ENCODE measurements around the gene TRIAP1.
A peak's percentile ranks its signal among the peaks of the same experiment; 100 is the strongest.
"Not testable (repeated sequence)": the region's sequence is repeated elsewhere in the genome, so short reads cannot be mapped to it uniquely, and the experiment has no call there.

Gene TRIAP1

GRCh38 chr12:120453977-120454376, 7.8 kb upstream of the TRIAP1 start:
- no peak overlapping the region for H3K4me3 Mint-ChIP-seq
- peak; percentile 60 for ATAC-seq
- no peaks in the 10 kb centered on the region for H3K9me3 Mint-ChIP-seq
- peaks cover 25% of the 10 kb centered on the region for H3K36me3 Mint-ChIP-seq
- H3K4me1 Mint-ChIP-seq: peaks cover 14% of the 10 kb centered on the region
- H3K27me3 Mint-ChIP-seq: no peaks in the 10 kb centered on the region
- peak overlapping the region; percentile 19 for H3K27ac Mint-ChIP-seq

- Mint-ChIP-seq H3K27ac (peak overlapping the region; percentile 19), H3K4me1 (peaks cover 17% of the 10 kb centered on the region), H3K9me3 (no peaks in the 10 kb centered on the region), H3K4me3 (no peak overlapping the region), H3K27me3 (no peaks in the 10 kb centered on the region), H3K36me3 (peaks cover 24% of the 10 kb centered on the region)
- no peak for ATAC-seq
These were observed 7.0 kb upstream of the TRIAP1 start for GRCh38 chr12:120453060-120453750.

- H3K4me1 Mint-ChIP-seq: peaks cover 24% of the 10 kb centered on the region
- not testable (repeated sequence) for H3K4me3 Mint-ChIP-seq, H3K9me3 Mint-ChIP-seq, H3K27ac Mint-ChIP-seq, H3K27me3 Mint-ChIP-seq, ATAC-seq
- peaks cover 24% of the 10 kb centered on the region for H3K36me3 Mint-ChIP-seq
These were observed 6.3 kb upstream of the TRIAP1 start for GRCh38 chr12:120452524-120452923.

- H3K36me3 Mint-ChIP-seq: no peaks in the 10 kb centered on the region
- H3K27ac Mint-ChIP-seq: peak overlapping the region; percentile 92
- H3K4me1 Mint-ChIP-seq: peaks cover 30% of the 10 kb centered on the region
- no peak for ATAC-seq
- H3K9me3 Mint-ChIP-seq: no peaks in the 10 kb centered on the region
- peak overlapping the region; percentile 86 for H3K4me3 Mint-ChIP-seq
- H3K27me3 Mint-ChIP-seq: no peaks in the 10 kb centered on the region
These were observed 1.8 kb upstream of the TRIAP1 start for GRCh38 chr12:120447992-120448391.

- peak overlapping the region; percentile 86 for H3K4me3 Mint-ChIP-seq
- H3K27ac Mint-ChIP-seq: peak overlapping the region; percentile 92
- not testable (repeated sequence) for H3K9me3 Mint-ChIP-seq, ATAC-seq, H3K36me3 Mint-ChIP-seq, H3K27me3 Mint-ChIP-seq
- H3K4me1 Mint-ChIP-seq: peaks cover 30% of the 10 kb centered on the region
These were observed 627 bp upstream of the TRIAP1 start for GRCh38 chr12:120446844-120447178.

GRCh38 chr12:120444676-120445075, 1.5 kb downstream of the TRIAP1 start:
- no peaks in the 10 kb centered on the region for H3K9me3 Mint-ChIP-seq
- H3K27ac Mint-ChIP-seq: peak overlapping the region; percentile 92
- ATAC-seq: no peak
- no peaks in the 10 kb centered on the region for H3K36me3 Mint-ChIP-seq
- peak overlapping the region; percentile 86 for H3K4me3 Mint-ChIP-seq
- peaks cover 39% of the 10 kb centered on the region for H3K4me1 Mint-ChIP-seq
- no peaks in the 10 kb centered on the region for H3K27me3 Mint-ChIP-seq

- Mint-ChIP-seq H3K9me3 (no peaks in the 10 kb centered on the region), H3K4me1 (peaks cover 26% of the 10 kb centered on the region), H3K4me3 (peak overlapping the region; percentile 48), H3K36me3 (peaks cover 8% of the 10 kb centered on the region), H3K27ac (no peak overlapping the region), H3K27me3 (no peaks in the 10 kb centered on the region)
- ATAC-seq: peak; percentile 61
These were observed 6.4 kb downstream of the TRIAP1 start for GRCh38 chr12:120439646-120440247.

GRCh38 chr12:120438495-120439198, 7.5 kb downstream of the TRIAP1 start:
- peak overlapping the region; percentile 95 for H3K4me3 Mint-ChIP-seq
- peak; percentile 1 for ATAC-seq
- H3K4me1 Mint-ChIP-seq: peaks cover 25% of the 10 kb centered on the region
- H3K27ac Mint-ChIP-seq: peak overlapping the region; percentile 86
- no peaks in the 10 kb centered on the region for H3K27me3 Mint-ChIP-seq
- no peaks in the 10 kb centered on the region for H3K9me3 Mint-ChIP-seq
- peaks cover 8% of the 10 kb centered on the region for H3K36me3 Mint-ChIP-seq

- Mint-ChIP-seq H3K4me3 (peak within 1 kb of the TSS; percentile 95), H3K9me3 (no peaks in the 10 kb centered on the region), H3K27ac (peak within 1 kb of the TSS; percentile 86), H3K4me1 (peaks cover 28% of the 10 kb centered on the region), H3K27me3 (no peaks in the 10 kb centered on the region), H3K36me3 (peaks cover 8% of the 10 kb centered on the region)
- peak; percentile 99 for ATAC-seq
These were observed 8.3 kb downstream of the TRIAP1 start, which contains the start of gene COX6A1 for GRCh38 chr12:120437735-120438494. Gene COX6A1, plus strand, starts transcription at chr12:120438113. Its CDS starts 14 bp downstream, at chr12:120438127.

GRCh38 chr12:120432772-120433525, 13.2 kb downstream of the TRIAP1 start:
- no peaks in the 10 kb centered on the region for H3K9me3 Mint-ChIP-seq
- no peak for ATAC-seq
- H3K36me3 Mint-ChIP-seq: peaks cover under 1% of the 10 kb centered on the region
- H3K4me3 Mint-ChIP-seq: no peak overlapping the region
- H3K4me1 Mint-ChIP-seq: peaks cover 13% of the 10 kb centered on the region
- H3K27me3 Mint-ChIP-seq: peaks cover 24% of the 10 kb centered on the region
- H3K27ac Mint-ChIP-seq: no peak overlapping the region

- Mint-ChIP-seq H3K27ac (no peak overlapping the region), H3K36me3 (no peaks in the 10 kb centered on the region), H3K4me3 (no peak overlapping the region), H3K4me1 (peaks cover 13% of the 10 kb centered on the region), H3K9me3 (no peaks in the 10 kb centered on the region), H3K27me3 (peaks cover 24% of the 10 kb centered on the region)
- no peak for ATAC-seq
These were observed 16.8 kb downstream of the TRIAP1 start for GRCh38 chr12:120429368-120429767.

GRCh38 chr12:120428597-120429229, 17.5 kb downstream of the TRIAP1 start:
- ATAC-seq: no peak

GRCh38 chr12:120425797-120426196, 20.4 kb downstream of the TRIAP1 start:
- Mint-ChIP-seq H3K27ac (no peak overlapping the region), H3K27me3 (peaks cover 24% of the 10 kb centered on the region), H3K4me1 (peaks cover 13% of the 10 kb centered on the region), H3K36me3 (no peaks in the 10 kb centered on the region), H3K9me3 (no peaks in the 10 kb centered on the region), H3K4me3 (no peak overlapping the region)
- no peak for ATAC-seq

More at GRCh38 chr12:120428597-120429229, 17.5 kb downstream of the TRIAP1 start:
- no peak overlapping the region for H3K27ac Mint-ChIP-seq
- H3K27me3 Mint-ChIP-seq: peaks cover 24% of the 10 kb centered on the region
- H3K36me3 Mint-ChIP-seq: no peaks in the 10 kb centered on the region
- peaks cover 13% of the 10 kb centered on the region for H3K4me1 Mint-ChIP-seq
- no peak overlapping the region for H3K4me3 Mint-ChIP-seq
- no peaks in the 10 kb centered on the region for H3K9me3 Mint-ChIP-seq

- H3K36me3 Mint-ChIP-seq: no peaks in the 10 kb centered on the region
- ATAC-seq: no peak
- H3K9me3 Mint-ChIP-seq: no peaks in the 10 kb centered on the region
- no peak overlapping the region for H3K27ac Mint-ChIP-seq
- H3K4me1 Mint-ChIP-seq: peaks cover 7% of the 10 kb centered on the region
- no peaks in the 10 kb centered on the region for H3K27me3 Mint-ChIP-seq
- H3K4me3 Mint-ChIP-seq: no peak overlapping the region
These were observed 23.2 kb downstream of the TRIAP1 start for GRCh38 chr12:120422892-120423456.

Measured in stimulated activated memory B cell treated with anti-CD40 and anti-IgM and Interleukin-4, amounts not matched to agents 10 μg/mL and 1 μg/mL and 100 μg/mL, for 72 hours (primary cell).